ENCODE results near the gene NECTIN2.
"Not testable (repeated sequence)": the region's sequence is repeated elsewhere in the genome, so short reads cannot be mapped to it uniquely, and the experiment has no call there.

The NECTIN2 gene

GRCh38 chr19:44887648-44888047 is 41.6 kb downstream of the NECTIN2 start:
- no peak for DNase-seq

GRCh38 chr19:44888335-44888734 is 42.2 kb downstream of the NECTIN2 start:
- DNase-seq: not testable (repeated sequence)

- no peak for DNase-seq
Observed at GRCh38 chr19:44889830-44890365, 43.8 kb downstream of the NECTIN2 start.

- DNase-seq: peak; percentile 100
Observed at GRCh38 chr19:44890366-44891015, 44.4 kb downstream of the NECTIN2 start.

GRCh38 chr19:44891016-44891882 is 45.2 kb downstream of the NECTIN2 start, which contains the start of gene TOMM40:
TOMM40 (plus strand) TSS chr19:44891254; CDS start chr19:44891416, 162 bp downstream.
- peak; percentile 100 for DNase-seq

- no peak for DNase-seq
Observed at GRCh38 chr19:44892932-44893331, 46.8 kb downstream of the NECTIN2 start.

GRCh38 chr19:44893332-44894051 is 47.4 kb downstream of the NECTIN2 start:
- DNase-seq: no peak

GRCh38 chr19:44894052-44894400 is 47.9 kb downstream of the NECTIN2 start:
- no peak for DNase-seq

- no peak for DNase-seq
Observed at GRCh38 chr19:44894946-44895345, 48.8 kb downstream of the NECTIN2 start.

- DNase-seq: no peak
Observed at GRCh38 chr19:44897835-44898234, 51.7 kb downstream of the NECTIN2 start.

GRCh38 chr19:44900328-44901244 is 54.5 kb downstream of the NECTIN2 start:
- no peak for DNase-seq

- DNase-seq: no peak
Observed at GRCh38 chr19:44903216-44903601, 57.1 kb downstream of the NECTIN2 start.

- DNase-seq: peak; percentile 66 to 68
Observed at GRCh38 chr19:44903602-44904425, 57.7 kb downstream of the NECTIN2 start.

GRCh38 chr19:44904426-44904994 is 58.4 kb downstream of the NECTIN2 start:
- DNase-seq: no peak

GRCh38 chr19:44905437-44906160 is 59.5 kb downstream of the NECTIN2 start, which contains the start of gene APOE:
APOE (plus strand) TSS chr19:44905796; CDS start chr19:44906625, 829 bp downstream.
- DNase-seq: no peak

- DNase-seq: no peak
Observed at GRCh38 chr19:44907613-44908012, 61.5 kb downstream of the NECTIN2 start.

- no peak for DNase-seq
Observed at GRCh38 chr19:44908074-44908835, 62.2 kb downstream of the NECTIN2 start.

- DNase-seq: no peak
Observed at GRCh38 chr19:44908836-44909261, 62.8 kb downstream of the NECTIN2 start.

- DNase-seq: no peak
Observed at GRCh38 chr19:44909775-44910174, 63.7 kb downstream of the NECTIN2 start.

Measured in Kasumi-1 (cell line).